Heart left ventricle (tissue), 13 donors: ENCODE results near the gene MYBBP1A.

Source experiments
- POLR2A ChIP-seq, 2 donors: fragments of 450-650 bp; IDR thresholded peaks; one replicate each; pipeline ENCODE4 v1.6.1; 2017; ENCODE audit warnings: antibody characterized with exemption in 2 of 2, mild to moderate bottlenecking in 2 of 2, moderate library complexity in 2 of 2
- TF ChIP-seq, protein P1 (sequence below), 12 donors: fragments of 200-600 bp; sonication (generic) in 4 of 12; IDR thresholded peaks; one replicate each; pipeline versions ENCODE4 v1.5.0 to v1.8.0; 2018 to 2022; ENCODE audit warnings: antibody characterized with exemption in 12 of 12, mild to moderate bottlenecking in 5 of 12
- donor health status: ischemic (EF 13 %, LVEDD 7.1; RV severe dilation, severe dysfunction).
- donor health status: DM: no; HTN: yes; CAD: no.
- donor health status: DM: no; HTN: no; CAD: no.
- donor health status: ischemic (EF 25% LVEDD 6.9; RV normal size, moderate dysfunction).
- donor health status: ischemic (EF 25% LVEDD 5.7; RV mildly dilated, moderate dysfunction).
- donor health status: ischemic (EF 35%, LVEDD 5.7; RV mildly dilated, moderate dysfunction).
- donor health status: nonischemic (EF 11% LVEDD 7.7; RV severe dilation, severe dysfunction).
- donor health status: DM: yes; HTN: yes; CAD: no.
- donor health status: PGD.
- donor health status: ischemic (EF 29% LVEDD 5.4; RV normal size, mild dysfunction).
- donor health status: nonischemic (EF 23%, LVEDD 6.1; RV moderate dilation, normal function).

DNA sequence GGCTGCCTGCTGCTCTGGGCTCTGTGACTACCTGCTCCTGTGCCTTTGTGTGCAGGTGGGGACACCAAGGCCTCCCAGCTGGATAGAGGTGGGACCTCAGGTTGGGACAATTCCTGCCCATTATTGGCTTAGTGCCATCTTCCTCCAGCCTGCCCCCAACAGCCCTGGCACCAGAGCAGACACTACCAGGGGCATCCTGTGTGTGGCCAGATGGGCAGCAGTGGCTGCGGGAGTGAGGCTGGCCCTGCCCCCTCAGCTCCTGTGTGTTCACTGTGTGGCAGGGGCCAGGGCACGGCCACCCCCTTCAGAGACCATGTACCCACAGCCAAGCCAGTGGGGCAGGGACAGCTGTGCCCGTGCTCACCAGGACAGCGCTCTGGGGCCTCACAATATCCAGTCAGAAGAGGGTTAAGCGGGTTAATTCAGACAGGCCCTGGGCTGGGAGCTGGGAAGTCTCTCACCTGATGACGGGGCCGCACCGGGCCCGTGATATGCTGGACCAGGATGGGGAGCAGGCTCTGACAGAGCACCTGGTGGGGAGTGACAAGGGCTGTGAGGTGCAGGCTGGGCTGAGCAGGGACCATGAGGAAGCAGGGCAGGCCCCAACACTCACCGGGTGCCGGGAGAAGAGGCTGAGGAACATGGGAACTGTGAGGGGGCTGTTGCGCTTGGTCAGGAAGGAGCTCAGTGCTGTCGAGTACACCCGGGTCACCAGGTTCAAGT is 13.0 kb downstream of the MYBBP1A start:
- TF ChIP-seq, protein P1, sequence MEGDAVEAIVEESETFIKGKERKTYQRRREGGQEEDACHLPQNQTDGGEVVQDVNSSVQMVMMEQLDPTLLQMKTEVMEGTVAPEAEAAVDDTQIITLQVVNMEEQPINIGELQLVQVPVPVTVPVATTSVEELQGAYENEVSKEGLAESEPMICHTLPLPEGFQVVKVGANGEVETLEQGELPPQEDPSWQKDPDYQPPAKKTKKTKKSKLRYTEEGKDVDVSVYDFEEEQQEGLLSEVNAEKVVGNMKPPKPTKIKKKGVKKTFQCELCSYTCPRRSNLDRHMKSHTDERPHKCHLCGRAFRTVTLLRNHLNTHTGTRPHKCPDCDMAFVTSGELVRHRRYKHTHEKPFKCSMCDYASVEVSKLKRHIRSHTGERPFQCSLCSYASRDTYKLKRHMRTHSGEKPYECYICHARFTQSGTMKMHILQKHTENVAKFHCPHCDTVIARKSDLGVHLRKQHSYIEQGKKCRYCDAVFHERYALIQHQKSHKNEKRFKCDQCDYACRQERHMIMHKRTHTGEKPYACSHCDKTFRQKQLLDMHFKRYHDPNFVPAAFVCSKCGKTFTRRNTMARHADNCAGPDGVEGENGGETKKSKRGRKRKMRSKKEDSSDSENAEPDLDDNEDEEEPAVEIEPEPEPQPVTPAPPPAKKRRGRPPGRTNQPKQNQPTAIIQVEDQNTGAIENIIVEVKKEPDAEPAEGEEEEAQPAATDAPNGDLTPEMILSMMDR (IDR thresholded peaks at IDR 0.05), result no peak
- no peak for TF ChIP-seq POLR2A (IDR thresholded peaks at IDR 0.05)
